Dedifferentiated amniotic fluid mesenchymal stem cell (primary cell): ENCODE measurements around the gene KCNG2.

Source experiments
- DNase-seq: peaks from one replicate; pipeline ENCODE4 v3.0.0-alpha.2; 2016; ENCODE audit errors: extremely low spot score

Gene KCNG2

GRCh38 chr18:79819064-79819967 lies 21.6 kb downstream of the KCNG2 start:
- no peak for DNase-seq

GRCh38 chr18:79819968-79820351 lies 22.2 kb downstream of the KCNG2 start:
- DNase-seq, result no peak

- DNase-seq, result no peak
These were observed 25.4 kb downstream of the KCNG2 start for GRCh38 chr18:79823120-79823519.

- no peak for DNase-seq
These were observed 28.2 kb downstream of the KCNG2 start for GRCh38 chr18:79825913-79826312.

GRCh38 chr18:79826966-79827365 lies 29.2 kb downstream of the KCNG2 start:
- no peak for DNase-seq

- no peak for DNase-seq
These were observed 30.5 kb downstream of the KCNG2 start for GRCh38 chr18:79828258-79828657.

- DNase-seq, result no peak
These were observed 31.6 kb downstream of the KCNG2 start for GRCh38 chr18:79829136-79829854.

- no peak for DNase-seq
These were observed 34.4 kb downstream of the KCNG2 start for GRCh38 chr18:79832169-79832568.

GRCh38 chr18:79834834-79835233 lies 37.1 kb downstream of the KCNG2 start:
- no peak for DNase-seq

- no peak for DNase-seq
These were observed 44.2 kb downstream of the KCNG2 start for GRCh38 chr18:79841936-79842335.

GRCh38 chr18:79844999-79845563 lies 47.3 kb downstream of the KCNG2 start:
- no peak for DNase-seq

- no peak for DNase-seq
These were observed 49.3 kb downstream of the KCNG2 start for GRCh38 chr18:79846936-79847557.

- DNase-seq, result no peak
These were observed 50.0 kb downstream of the KCNG2 start for GRCh38 chr18:79847606-79848293.

- no peak for DNase-seq
These were observed 50.5 kb downstream of the KCNG2 start for GRCh38 chr18:79848294-79848578.

- no peak for DNase-seq
These were observed 51.0 kb downstream of the KCNG2 start for GRCh38 chr18:79848579-79849327.

- DNase-seq, result no peak
These were observed 51.8 kb downstream of the KCNG2 start for GRCh38 chr18:79849328-79850207.

- DNase-seq, result no peak
These were observed 53.0 kb downstream of the KCNG2 start for GRCh38 chr18:79850731-79851130.

- DNase-seq, result no peak
These were observed 53.8 kb downstream of the KCNG2 start for GRCh38 chr18:79851489-79851888.

GRCh38 chr18:79851950-79852349 lies 54.2 kb downstream of the KCNG2 start:
- no peak for DNase-seq
